ENCODE results near the gene ZBTB20.

ZBTB20 gene

GRCh38 chr3:114308830-114309229 is 838.3 kb downstream of the ZBTB20 start:
- no peak for DNase-seq

GRCh38 chr3:114308377-114308776 is 838.7 kb downstream of the ZBTB20 start:
- no peak for DNase-seq

GRCh38 chr3:114307832-114308231 is 839.3 kb downstream of the ZBTB20 start:
- DNase-seq = no peak

GRCh38 chr3:114307222-114307830 is 839.8 kb downstream of the ZBTB20 start:
- no peak for DNase-seq

GRCh38 chr3:114299941-114300624 is 847.0 kb downstream of the ZBTB20 start:
- no peak for DNase-seq

- peak in 2 of 3 donors; percentile 7 to 21 for DNase-seq
Observed at GRCh38 chr3:114299421-114299820, 847.7 kb downstream of the ZBTB20 start.

- no peak for DNase-seq
Observed at GRCh38 chr3:114295946-114296345, 851.1 kb downstream of the ZBTB20 start.

GRCh38 chr3:114294940-114295480 is 852.1 kb downstream of the ZBTB20 start:
- no peak for DNase-seq

GRCh38 chr3:114293838-114294535 is 853.1 kb downstream of the ZBTB20 start, which contains the start of gene TIGIT:
TSS of gene TIGIT (plus strand) at chr3:114294028. CDS start at chr3:114294062, 34 bp downstream.
- no peak for DNase-seq

GRCh38 chr3:114290911-114291901 is 855.9 kb downstream of the ZBTB20 start:
- DNase-seq = peak; percentile 51 to 79 (median 70)

GRCh38 chr3:114286266-114286665 is 860.8 kb downstream of the ZBTB20 start:
- DNase-seq = no peak

- DNase-seq = no peak
Observed at GRCh38 chr3:114285648-114286230, 861.3 kb downstream of the ZBTB20 start.

- DNase-seq = no peak
Observed at GRCh38 chr3:114284644-114285043, 862.4 kb downstream of the ZBTB20 start.

All from suppressor macrophage treated with lipopolysaccharide for 1 hour (primary cell).